ENCODE data around the gene HRH4.

The HRH4 gene

DNA sequence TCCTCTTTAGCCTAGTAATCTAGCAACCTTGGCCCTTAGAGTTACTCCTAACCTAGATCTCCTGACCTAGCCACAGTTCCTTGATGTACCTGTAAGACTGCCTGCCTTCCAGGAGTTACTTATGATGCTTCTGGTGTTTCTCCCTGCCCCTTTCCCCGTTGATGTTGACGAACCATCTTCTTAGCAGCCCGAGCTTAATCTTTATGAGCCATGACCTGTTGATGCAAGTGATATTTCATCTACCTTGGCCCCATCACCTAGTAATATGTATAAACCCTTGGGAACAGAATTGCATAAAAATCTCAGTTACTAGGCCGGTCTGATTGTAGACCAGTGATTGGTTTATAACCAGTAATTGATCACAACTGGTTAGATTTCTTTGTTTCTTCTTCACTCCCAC is 31.2 kb upstream of the HRH4 start:
- Histone ChIP-seq H3K4me1 (peaks cover 0 to 16% (median 3%) of the 10 kb centered on the region in 4 donors), H3K36me3 (peaks cover 0 to 13% (median 6%) of the 10 kb centered on the region in 3 donors), H3K27ac (no peak overlapping the region), H3K9me3 (no peaks in the 10 kb centered on the region), H3K4me3 (no peak overlapping the region), H3K27me3 (no peaks in the 10 kb centered on the region)
- DNase-seq, result no peak
- TF ChIP-seq, protein P1, sequence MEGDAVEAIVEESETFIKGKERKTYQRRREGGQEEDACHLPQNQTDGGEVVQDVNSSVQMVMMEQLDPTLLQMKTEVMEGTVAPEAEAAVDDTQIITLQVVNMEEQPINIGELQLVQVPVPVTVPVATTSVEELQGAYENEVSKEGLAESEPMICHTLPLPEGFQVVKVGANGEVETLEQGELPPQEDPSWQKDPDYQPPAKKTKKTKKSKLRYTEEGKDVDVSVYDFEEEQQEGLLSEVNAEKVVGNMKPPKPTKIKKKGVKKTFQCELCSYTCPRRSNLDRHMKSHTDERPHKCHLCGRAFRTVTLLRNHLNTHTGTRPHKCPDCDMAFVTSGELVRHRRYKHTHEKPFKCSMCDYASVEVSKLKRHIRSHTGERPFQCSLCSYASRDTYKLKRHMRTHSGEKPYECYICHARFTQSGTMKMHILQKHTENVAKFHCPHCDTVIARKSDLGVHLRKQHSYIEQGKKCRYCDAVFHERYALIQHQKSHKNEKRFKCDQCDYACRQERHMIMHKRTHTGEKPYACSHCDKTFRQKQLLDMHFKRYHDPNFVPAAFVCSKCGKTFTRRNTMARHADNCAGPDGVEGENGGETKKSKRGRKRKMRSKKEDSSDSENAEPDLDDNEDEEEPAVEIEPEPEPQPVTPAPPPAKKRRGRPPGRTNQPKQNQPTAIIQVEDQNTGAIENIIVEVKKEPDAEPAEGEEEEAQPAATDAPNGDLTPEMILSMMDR (IDR thresholded peaks at IDR 0.05), result no peak
- intact Hi-C loops (cut with DNase I; ENCODE audit: low total_unique reads), result loop anchor here (10.0 kb wide), 2 partner anchors 56 to 74 kb away; no protein-coding TSS in a partner anchor

DNA sequence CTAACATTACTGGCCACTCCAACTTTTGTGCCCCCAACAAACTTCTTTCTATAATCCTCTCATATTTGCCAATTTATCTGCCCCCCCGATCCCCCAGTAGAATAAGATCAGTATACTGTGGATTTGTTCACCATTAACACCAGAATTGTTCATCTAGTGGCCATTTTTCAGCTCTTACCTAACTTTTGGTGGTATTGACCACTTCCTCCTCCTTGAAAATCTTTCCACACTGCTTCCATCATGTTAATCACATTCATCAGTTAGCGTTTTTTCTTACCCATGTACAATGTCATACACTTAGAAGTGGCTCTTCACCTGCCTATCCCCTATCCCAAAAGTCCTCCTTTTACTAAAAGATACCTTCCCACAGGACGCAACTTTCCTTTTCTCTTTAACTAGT is 27.8 kb upstream of the HRH4 start:
- H3K36me3 ChIP-seq, result peaks cover 0 to 29% (median 6%) of the 10 kb centered on the region in 3 donors
- TF ChIP-seq, protein P1 (IDR thresholded peaks at IDR 0.05), result no peak
- no peak for DNase-seq
- no peak overlapping the region for H3K4me3 ChIP-seq
- no peaks in the 10 kb centered on the region for H3K27me3 ChIP-seq
- peaks cover 0 to 9% (median 1%) of the 10 kb centered on the region in 4 donors for H3K4me1 ChIP-seq
- no peaks in the 10 kb centered on the region for H3K9me3 ChIP-seq
- no peak overlapping the region for H3K27ac ChIP-seq
- intact Hi-C loops (cut with DNase I; ENCODE audit: low total_unique reads), result loop anchor here (10.0 kb wide), 1 partner anchor 58 kb away; no protein-coding TSS in a partner anchor

DNA sequence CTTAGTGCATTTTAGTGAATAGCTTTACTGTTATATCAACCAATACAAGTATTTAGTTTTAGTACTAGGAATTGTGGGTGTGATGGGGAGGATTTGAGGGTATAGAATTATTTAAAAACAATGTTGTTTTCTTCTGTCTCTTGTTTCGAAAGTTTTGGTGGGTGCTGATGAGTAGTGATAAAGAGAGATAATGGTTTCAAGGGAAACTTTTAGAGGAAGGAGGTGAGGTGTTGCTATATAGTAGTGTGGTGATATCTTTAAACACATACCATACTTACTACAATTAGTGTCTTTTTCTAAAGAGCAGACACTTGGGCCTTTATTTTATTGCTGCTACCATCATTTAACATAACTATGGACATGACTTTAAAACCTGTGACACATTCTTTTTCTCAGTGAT is 23.5 kb upstream of the HRH4 start:
- intact Hi-C loops (cut with DNase I; ENCODE audit: low total_unique reads), result loop anchor here (10.0 kb wide), 1 partner anchor 62 kb away; no protein-coding TSS in a partner anchor
- TF ChIP-seq, protein P1 (IDR thresholded peaks at IDR 0.05), result no peak
- no peak overlapping the region for H3K4me3 ChIP-seq
- H3K27me3 ChIP-seq, result no peaks in the 10 kb centered on the region
- peaks cover 19 to 33% (median 26%) of the 10 kb centered on the region in 3 donors for H3K36me3 ChIP-seq
- no peaks in the 10 kb centered on the region for H3K4me1 ChIP-seq
- no peak for DNase-seq
- H3K9me3 ChIP-seq, result no peaks in the 10 kb centered on the region
- no peak overlapping the region for H3K27ac ChIP-seq

DNA sequence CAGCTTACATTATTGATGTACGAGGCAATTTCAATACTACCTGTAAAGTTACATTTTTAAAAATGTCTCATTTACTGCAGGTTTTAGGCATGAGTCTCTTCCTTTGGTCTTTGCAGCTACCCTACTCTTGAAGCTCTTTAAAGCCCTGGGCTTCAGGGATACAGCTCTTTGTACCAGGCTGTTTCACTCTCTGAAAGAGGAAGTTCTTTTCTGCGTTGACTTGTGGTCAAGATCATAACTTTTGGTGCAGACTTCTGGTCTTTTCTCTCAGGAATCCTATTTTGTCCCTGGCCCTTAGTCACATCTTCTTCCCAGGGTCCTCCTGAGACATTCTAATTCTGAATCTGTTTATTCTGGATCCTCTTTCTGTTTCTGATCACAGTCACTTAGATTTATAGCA is 16.6 kb upstream of the HRH4 start:
- intact Hi-C loops (cut with DNase I; ENCODE audit: low total_unique reads), result no loop called here
- TF ChIP-seq, protein P1 (IDR thresholded peaks at IDR 0.05), result no peak
- no peak for DNase-seq
- Histone ChIP-seq H3K9me3 (no peaks in the 10 kb centered on the region), H3K4me1 (no peaks in the 10 kb centered on the region), H3K27me3 (no peaks in the 10 kb centered on the region), H3K4me3 (no peak overlapping the region), H3K36me3 (peaks cover 49 to 67% (median 60%) of the 10 kb centered on the region in 3 donors), H3K27ac (no peak overlapping the region)

DNA sequence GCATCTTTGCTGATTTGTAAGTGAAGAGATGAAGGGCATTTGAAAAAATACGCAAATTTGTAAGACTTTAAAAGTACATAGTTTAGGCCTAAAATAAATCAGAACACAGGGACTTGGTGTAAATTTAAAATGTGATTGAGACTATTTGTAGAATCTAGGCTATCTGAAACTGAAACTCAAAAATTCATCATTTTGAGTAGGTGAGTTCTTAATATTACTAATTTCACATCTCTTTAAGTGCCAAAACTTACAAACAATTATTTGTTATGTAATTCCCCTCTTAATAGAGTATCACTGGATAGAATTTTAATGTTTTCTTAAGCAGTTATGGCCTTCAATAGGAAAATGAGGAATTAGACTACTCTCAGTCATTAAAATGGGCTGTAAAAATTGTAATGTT is 14.0 kb upstream of the HRH4 start:
- intact Hi-C loops (cut with DNase I; ENCODE audit: low total_unique reads), result no loop called here
- Histone ChIP-seq H3K4me3 (no peak overlapping the region), H3K36me3 (peaks cover 59 to 77% (median 61%) of the 10 kb centered on the region in 3 donors), H3K27ac (no peak overlapping the region), H3K27me3 (no peaks in the 10 kb centered on the region), H3K9me3 (no peaks in the 10 kb centered on the region), H3K4me1 (no peaks in the 10 kb centered on the region)
- TF ChIP-seq, protein P1 (IDR thresholded peaks at IDR 0.05), result no peak
- DNase-seq, result no peak
